Glutamatergic neuron (in vitro differentiated cells): ENCODE measurements around the gene DISC1. TPM values are rescaled to one million over a fixed set of nuclear protein-coding genes. Genes with fewer than 3 reads are reported as not detected.

Experiments used
- DNase-seq: peaks from one replicate; pipeline ENCODE4 v3.0.0; 2022
- H3K27ac Mint-ChIP-seq: one replicate; pipeline ENCODE4 v1.8.0; 2020; ENCODE audit warnings: mild to moderate bottlenecking, mixed read lengths, inconsistent platforms; ENCODE audit not compliant: unreplicated experiment
- H3K27me3 Mint-ChIP-seq: one replicate; pipeline ENCODE4 v1.8.0; 2020; ENCODE audit warnings: mild to moderate bottlenecking, moderate library complexity, mixed read lengths, inconsistent platforms; ENCODE audit not compliant: unreplicated experiment
- H3K36me3 Mint-ChIP-seq: one replicate; pipeline ENCODE4 v1.8.0; 2020; ENCODE audit warnings: mild to moderate bottlenecking, mixed read lengths, inconsistent platforms; ENCODE audit not compliant: unreplicated experiment
- H3K4me1 Mint-ChIP-seq: one replicate; pipeline ENCODE4 v1.8.0; 2020; ENCODE audit warnings: mild to moderate bottlenecking, low read depth, mixed read lengths, inconsistent platforms; ENCODE audit not compliant: unreplicated experiment
- H3K4me3 Mint-ChIP-seq: one replicate; pipeline ENCODE4 v1.8.0; 2020; ENCODE audit warnings: mild to moderate bottlenecking, mixed read lengths, inconsistent platforms; ENCODE audit not compliant: unreplicated experiment
- H3K9me3 Mint-ChIP-seq: one replicate; pipeline ENCODE4 v1.8.0; 2020; ENCODE audit warnings: mild to moderate bottlenecking, moderate library complexity, mixed read lengths, inconsistent platforms; ENCODE audit not compliant: unreplicated experiment
- total RNA-seq: library from RNA; stranded (reverse); fragmentation: NEBNext Ultra II Directional; extraction: Animal tissue kit (Norgen Biotek cat#: 25700); gene quantifications from one replicate; pipeline ENCODE4 v1.2.1, GENCODE V29; 2021; ENCODE audit not compliant: unreplicated experiment
- TF ChIP-seq, protein P1 (sequence below): fragments of 200-600 bp; sonication (generic); IDR thresholded peaks from one replicate; pipeline ENCODE4 v1.5.0; 2021; ENCODE audit not compliant: partially characterized antibody, unreplicated experiment

Gene DISC1
- total RNA-seq, 1 donor from 2014 or later: 9.1 TPM

DNA sequence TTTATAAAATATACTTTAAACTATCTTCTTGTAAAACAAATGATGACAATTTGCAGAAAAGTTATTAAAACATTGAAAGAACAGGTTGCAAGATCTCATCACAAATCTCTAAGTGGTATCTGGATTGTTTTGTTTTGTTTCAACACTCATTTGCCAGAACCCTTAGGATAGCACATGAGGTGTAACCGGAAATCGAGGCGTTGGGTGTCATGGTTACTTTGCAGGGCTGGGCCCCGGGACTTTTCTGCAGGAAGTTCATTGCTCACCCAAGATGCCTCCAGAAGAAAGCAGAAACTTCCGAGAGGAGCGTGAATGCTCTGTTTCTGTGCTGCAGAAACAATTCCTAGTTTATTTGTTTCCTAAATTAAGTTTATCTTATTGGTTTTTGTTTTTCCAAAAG lies 2.5 kb downstream of the DISC1 start:
- no peak for DNase-seq
- TF ChIP-seq, protein P1, sequence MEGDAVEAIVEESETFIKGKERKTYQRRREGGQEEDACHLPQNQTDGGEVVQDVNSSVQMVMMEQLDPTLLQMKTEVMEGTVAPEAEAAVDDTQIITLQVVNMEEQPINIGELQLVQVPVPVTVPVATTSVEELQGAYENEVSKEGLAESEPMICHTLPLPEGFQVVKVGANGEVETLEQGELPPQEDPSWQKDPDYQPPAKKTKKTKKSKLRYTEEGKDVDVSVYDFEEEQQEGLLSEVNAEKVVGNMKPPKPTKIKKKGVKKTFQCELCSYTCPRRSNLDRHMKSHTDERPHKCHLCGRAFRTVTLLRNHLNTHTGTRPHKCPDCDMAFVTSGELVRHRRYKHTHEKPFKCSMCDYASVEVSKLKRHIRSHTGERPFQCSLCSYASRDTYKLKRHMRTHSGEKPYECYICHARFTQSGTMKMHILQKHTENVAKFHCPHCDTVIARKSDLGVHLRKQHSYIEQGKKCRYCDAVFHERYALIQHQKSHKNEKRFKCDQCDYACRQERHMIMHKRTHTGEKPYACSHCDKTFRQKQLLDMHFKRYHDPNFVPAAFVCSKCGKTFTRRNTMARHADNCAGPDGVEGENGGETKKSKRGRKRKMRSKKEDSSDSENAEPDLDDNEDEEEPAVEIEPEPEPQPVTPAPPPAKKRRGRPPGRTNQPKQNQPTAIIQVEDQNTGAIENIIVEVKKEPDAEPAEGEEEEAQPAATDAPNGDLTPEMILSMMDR: no peak
- Mint-ChIP-seq H3K4me1 (no peaks in the 10 kb centered on the region), H3K27me3 (peaks cover 6% of the 10 kb centered on the region), H3K36me3 (no peaks in the 10 kb centered on the region), H3K9me3 (peaks cover 2% of the 10 kb centered on the region), H3K4me3 (no peak overlapping the region), H3K27ac (no peak overlapping the region)

DNA sequence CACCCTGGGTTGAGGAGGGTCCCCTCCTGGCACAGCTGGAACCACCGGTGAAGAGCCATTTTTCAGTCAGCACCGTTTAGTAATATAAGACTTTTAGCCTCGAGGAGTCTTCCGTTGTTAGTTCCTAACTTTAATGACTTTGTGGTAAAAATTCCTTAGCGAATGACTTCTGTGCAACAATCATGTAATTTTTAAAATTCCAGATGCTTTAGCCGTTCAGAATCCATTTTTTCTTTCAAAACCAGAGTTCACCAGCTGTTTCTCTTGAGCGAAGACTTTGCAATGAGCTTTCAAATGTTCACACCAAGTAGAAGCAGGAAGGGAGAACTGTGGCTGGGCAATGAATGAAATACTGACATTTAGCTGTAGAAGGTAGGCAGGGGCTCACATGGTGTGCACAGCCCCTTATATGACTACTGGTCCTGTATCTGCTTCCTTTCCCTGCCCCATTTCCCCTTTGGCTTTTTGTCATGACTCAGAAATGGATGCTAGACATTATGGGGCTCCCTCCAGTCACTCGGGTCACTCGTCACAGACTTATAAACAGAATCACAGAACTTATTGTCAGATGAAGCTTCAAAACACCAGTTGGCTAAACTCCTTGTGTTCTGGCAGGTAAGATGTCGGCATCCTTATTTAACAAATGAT lies 4.1 kb downstream of the DISC1 start:
- TF ChIP-seq, protein P1: no peak
- Mint-ChIP-seq H3K27ac (no peak overlapping the region), H3K4me1 (peaks cover 6% of the 10 kb centered on the region), H3K36me3 (no peaks in the 10 kb centered on the region), H3K27me3 (peaks cover 4% of the 10 kb centered on the region), H3K4me3 (no peak overlapping the region), H3K9me3 (no peaks in the 10 kb centered on the region)
- DNase-seq: no peak

DNA sequence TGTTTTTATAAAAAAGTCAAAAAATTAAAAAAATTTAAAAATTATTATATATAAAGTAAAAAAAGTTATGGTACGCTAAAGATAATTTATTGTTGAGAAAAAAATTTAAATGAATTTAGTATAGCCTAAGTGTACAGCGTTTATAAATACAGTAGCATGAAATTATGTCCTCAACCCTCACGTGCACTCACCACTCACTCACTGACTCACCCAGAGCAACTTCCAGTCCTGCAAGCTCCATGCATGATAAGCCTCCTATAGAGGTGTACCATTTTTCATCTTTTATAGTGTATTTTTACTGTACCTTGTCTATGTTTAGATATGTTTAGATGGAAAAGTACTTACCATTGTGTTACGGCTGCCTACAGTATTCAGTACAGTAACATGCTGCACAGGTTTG lies 5.1 kb downstream of the DISC1 start:
- Mint-ChIP-seq H3K27me3 (peaks cover 2% of the 10 kb centered on the region), H3K27ac (no peak overlapping the region)
- no peak for DNase-seq

DNA sequence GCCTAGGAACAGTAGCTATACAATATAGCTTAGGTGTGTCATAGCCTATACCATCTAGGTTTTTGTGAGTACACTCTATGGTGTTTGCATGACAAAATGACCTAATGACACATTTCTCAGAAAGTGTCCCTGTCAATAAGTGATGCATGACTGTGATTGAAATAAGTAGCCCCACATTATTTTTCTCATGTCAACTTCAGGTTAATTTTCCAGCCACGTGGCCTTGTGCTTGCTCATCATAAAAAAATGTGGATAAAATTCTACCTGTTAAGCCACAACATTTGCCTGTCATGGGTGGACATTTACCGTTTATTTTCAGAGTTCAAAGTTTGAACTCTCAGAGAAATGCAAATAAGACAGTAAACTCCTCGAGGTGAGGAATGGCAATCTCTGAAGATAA lies 5.5 kb downstream of the DISC1 start:
- H3K4me3 Mint-ChIP-seq: no peak overlapping the region
- no peaks in the 10 kb centered on the region for H3K36me3 Mint-ChIP-seq
- peaks cover 2% of the 10 kb centered on the region for H3K27me3 Mint-ChIP-seq
- no peaks in the 10 kb centered on the region for H3K9me3 Mint-ChIP-seq
- DNase-seq: no peak
- H3K27ac Mint-ChIP-seq: no peak overlapping the region
- peaks cover 8% of the 10 kb centered on the region for H3K4me1 Mint-ChIP-seq
- TF ChIP-seq, protein P1: no peak

More for the DNA sequence above, 5.1 kb downstream of the DISC1 start:
- Mint-ChIP-seq H3K36me3 (no peaks in the 10 kb centered on the region), H3K9me3 (no peaks in the 10 kb centered on the region), H3K4me1 (peaks cover 8% of the 10 kb centered on the region), H3K4me3 (no peak overlapping the region)
- TF ChIP-seq, protein P1: no peak

DNA sequence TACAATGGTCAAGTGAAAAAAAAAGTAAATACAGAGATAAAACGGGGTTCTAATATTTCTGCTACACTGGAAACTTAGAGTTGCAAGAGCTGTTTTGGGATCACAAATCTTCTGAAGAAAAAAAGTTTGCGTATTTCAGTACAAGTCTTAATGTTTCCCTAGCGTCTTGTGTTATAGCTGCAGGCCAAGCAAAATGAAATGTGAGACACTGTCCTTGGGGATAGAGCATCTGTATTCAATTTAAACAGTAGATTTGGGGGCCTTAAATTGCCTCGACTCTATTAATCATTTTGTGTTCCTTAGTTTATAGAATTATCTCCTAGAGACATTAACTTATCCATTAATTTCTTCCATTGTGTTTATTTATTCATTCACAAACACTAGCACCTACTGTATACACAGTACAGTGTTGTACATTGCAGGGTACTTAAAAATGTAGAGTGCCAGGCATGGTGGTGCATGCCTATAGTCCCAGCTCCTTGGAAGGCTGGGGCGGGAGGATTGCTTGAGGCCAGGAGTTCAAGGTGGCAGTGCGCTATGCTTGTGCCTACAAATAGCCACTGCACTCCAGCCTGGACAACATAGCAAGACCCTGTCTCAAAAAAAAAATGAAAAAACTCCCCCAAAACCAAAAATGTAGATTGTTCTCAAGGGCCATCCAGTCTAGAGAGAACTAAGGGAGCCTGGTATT lies 7.9 kb downstream of the DISC1 start:
- Mint-ChIP-seq H3K4me1 (peaks cover 8% of the 10 kb centered on the region), H3K9me3 (no peaks in the 10 kb centered on the region), H3K4me3 (no peak overlapping the region), H3K27me3 (no peaks in the 10 kb centered on the region), H3K36me3 (peaks cover 4% of the 10 kb centered on the region), H3K27ac (peak overlapping the region; percentile 15)
- no peak for DNase-seq
- TF ChIP-seq, protein P1: no peak
